WTC11 (cell line): ENCODE results near the gene IL20RB.

Source experiments
- ATF3 ChIP-seq: sonication (generic); formaldehyde crosslinking; conservative IDR thresholded peaks from 2 replicates; pipeline ENCODE4 v1.8.1; 2022; ENCODE audit warnings: mild to moderate bottlenecking, missing genetic modification reagents
- CREB1 ChIP-seq: sonication (generic); formaldehyde crosslinking; IDR thresholded peaks from 2 replicates; pipeline ENCODE4 v1.8.0; 2023; ENCODE audit warnings: mild to moderate bottlenecking, missing genetic modification reagents
- CTCF ChIP-seq: fragments of 200-600 bp; IDR thresholded peaks from 2 replicates; pipeline ENCODE4 v1.8.0; 2022; ENCODE audit warnings: antibody characterized with exemption
- E2F4 ChIP-seq: sonication (generic); formaldehyde crosslinking; IDR thresholded peaks from 2 replicates; pipeline ENCODE4 v1.8.1; 2022; ENCODE audit warnings: low read depth, mild to moderate bottlenecking, moderate library complexity, missing genetic modification reagents, borderline replicate concordance
- ELF4 ChIP-seq: sonication (generic); formaldehyde crosslinking; IDR thresholded peaks from 2 replicates; pipeline ENCODE4 v1.8.1; 2022; ENCODE audit warnings: low read depth, mild to moderate bottlenecking, moderate library complexity, missing genetic modification reagents
- KAT7 ChIP-seq: sonication (generic); formaldehyde crosslinking; IDR thresholded peaks from 2 replicates; pipeline ENCODE4 v1.8.1; 2023; ENCODE audit warnings: missing genetic modification reagents, mild to moderate bottlenecking, borderline replicate concordance
- MAX ChIP-seq: sonication (generic); formaldehyde crosslinking; IDR thresholded peaks from 2 replicates; pipeline ENCODE4 v1.8.0; 2022; ENCODE audit warnings: mild to moderate bottlenecking, missing genetic modification reagents
- NFE2L1 ChIP-seq: sonication (generic); formaldehyde crosslinking; IDR thresholded peaks from 2 replicates; pipeline ENCODE4 v1.8.1; 2023; ENCODE audit warnings: missing genetic modification reagents
- NR2C2 ChIP-seq: sonication (generic); formaldehyde crosslinking; IDR thresholded peaks from 2 replicates; pipeline ENCODE4 v1.8.0; 2022; ENCODE audit warnings: mild to moderate bottlenecking, missing genetic modification reagents
- SMAD4 ChIP-seq: sonication (generic); formaldehyde crosslinking; IDR thresholded peaks from 2 replicates; pipeline ENCODE4 v1.8.0; 2022; ENCODE audit warnings: mild to moderate bottlenecking, missing genetic modification reagents
- STAT6 ChIP-seq: sonication (generic); formaldehyde crosslinking; conservative IDR thresholded peaks from 2 replicates; pipeline ENCODE4 v1.8.1; 2023; ENCODE audit warnings: mild to moderate bottlenecking, low read depth, missing genetic modification reagents, moderate library complexity
- TEAD4 ChIP-seq: sonication (generic); formaldehyde crosslinking; IDR thresholded peaks from 2 replicates; pipeline ENCODE4 v1.8.0; 2022; ENCODE audit warnings: mild to moderate bottlenecking, missing genetic modification reagents
- ZNF232 ChIP-seq: sonication (generic); formaldehyde crosslinking; IDR thresholded peaks from 2 replicates; pipeline ENCODE4 v1.8.0; 2022; ENCODE audit warnings: mild to moderate bottlenecking, missing genetic modification reagents

GRCh38 chr3:136909187-136909586 is 48.6 kb upstream of the IL20RB start:
- no peak for TF ChIP-seq CTCF
- TF ChIP-seq NR2C2 = no peak
- no peak for TF ChIP-seq ELF4 (CRISPR knock-in tag)
- no peak for TF ChIP-seq MAX
- no peak for TF ChIP-seq ATF3 (CRISPR knock-in tag)
- TF ChIP-seq NFE2L1 (CRISPR knock-in tag) = no peak
- no peak for TF ChIP-seq KAT7 (CRISPR knock-in tag)
- TF ChIP-seq TEAD4 = no peak
- TF ChIP-seq E2F4 (CRISPR knock-in tag) = no peak
- TF ChIP-seq SMAD4 (CRISPR knock-in tag) = no peak
- no peak for TF ChIP-seq ZNF232 (CRISPR knock-in tag)
- TF ChIP-seq STAT6 (CRISPR knock-in tag) = no peak
- TF ChIP-seq CREB1 = no peak
